ENCODE measurements around the gene TRIM43B.
"Not testable (repeated sequence)": the region's sequence is repeated elsewhere in the genome, so short reads cannot be mapped to it uniquely, and the experiment has no call there.

The TRIM43B gene

DNA sequence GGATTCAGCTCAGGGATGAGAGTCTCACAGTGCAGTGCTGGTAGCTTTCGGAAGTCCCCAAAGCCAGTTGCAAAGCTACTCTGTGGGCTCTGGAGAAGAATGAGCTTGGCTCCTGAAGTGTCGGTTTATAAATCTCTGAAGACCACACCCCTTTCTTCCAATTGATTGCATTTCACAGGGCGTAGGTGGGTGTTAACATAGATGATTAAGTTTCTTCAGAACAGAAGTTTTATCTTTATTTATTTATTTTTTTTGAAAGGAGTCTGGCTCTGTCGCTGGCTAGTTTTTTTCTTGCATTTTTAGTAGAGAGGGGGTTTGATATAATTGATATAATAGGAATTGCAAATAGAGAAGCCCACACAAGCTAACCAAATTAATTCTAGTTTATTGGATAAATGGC is at the start of gene TRIM43B:
TSS of gene TRIM43B (minus strand) at position 101 of the 400 bp plus-strand sequence. CDS start 2,040 bp downstream, outside the sequence.
- not testable (repeated sequence) for DNase-seq

DNA sequence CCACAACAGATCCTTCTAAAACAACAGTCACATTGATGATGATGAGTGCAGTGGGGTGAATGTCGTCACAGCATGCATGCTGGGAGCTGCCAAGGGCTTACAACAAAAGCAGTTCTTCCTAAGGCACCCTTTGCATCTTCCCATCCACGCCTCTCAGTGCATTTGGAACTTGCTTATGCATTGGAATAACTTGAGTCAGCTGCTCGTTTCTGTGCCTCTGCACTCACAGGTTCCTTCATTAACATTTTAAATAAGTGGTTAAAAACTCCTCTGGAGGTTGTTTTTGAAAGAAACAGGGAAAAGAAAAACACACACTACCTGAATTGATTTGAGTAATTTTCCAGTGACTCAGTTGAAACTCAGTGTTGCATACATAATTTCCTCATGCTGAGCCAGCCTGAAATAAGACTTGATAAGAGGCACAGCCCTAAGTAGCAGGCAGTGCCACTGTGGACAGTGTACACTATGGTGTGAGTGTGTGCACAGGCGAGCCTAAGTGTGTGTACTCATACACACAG is 46.8 kb upstream of the TRIM43B start:
- DNase-seq = peak in 1 of 2 experiments; percentile 13

DNA sequence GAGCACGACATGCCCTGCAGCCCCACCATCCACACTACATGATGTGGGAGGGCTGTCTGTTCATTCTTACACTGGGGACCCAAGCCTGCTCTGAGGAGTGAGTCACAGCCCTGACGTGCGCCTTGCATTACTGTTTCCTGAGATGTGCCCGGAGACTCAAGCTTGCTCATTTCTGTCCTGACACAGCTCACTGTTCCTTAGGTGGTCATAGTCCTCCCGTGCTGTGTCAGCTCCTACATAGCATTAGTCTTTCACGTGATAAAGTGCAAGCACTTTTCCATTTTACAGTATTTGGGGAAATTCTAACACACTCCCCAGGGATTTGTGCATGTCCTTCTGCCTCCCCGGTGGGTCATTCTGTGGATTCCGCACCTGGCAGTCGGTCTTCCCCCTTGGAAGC is 46.2 kb upstream of the TRIM43B start:
- peak; percentile 45 to 61 for DNase-seq

DNA sequence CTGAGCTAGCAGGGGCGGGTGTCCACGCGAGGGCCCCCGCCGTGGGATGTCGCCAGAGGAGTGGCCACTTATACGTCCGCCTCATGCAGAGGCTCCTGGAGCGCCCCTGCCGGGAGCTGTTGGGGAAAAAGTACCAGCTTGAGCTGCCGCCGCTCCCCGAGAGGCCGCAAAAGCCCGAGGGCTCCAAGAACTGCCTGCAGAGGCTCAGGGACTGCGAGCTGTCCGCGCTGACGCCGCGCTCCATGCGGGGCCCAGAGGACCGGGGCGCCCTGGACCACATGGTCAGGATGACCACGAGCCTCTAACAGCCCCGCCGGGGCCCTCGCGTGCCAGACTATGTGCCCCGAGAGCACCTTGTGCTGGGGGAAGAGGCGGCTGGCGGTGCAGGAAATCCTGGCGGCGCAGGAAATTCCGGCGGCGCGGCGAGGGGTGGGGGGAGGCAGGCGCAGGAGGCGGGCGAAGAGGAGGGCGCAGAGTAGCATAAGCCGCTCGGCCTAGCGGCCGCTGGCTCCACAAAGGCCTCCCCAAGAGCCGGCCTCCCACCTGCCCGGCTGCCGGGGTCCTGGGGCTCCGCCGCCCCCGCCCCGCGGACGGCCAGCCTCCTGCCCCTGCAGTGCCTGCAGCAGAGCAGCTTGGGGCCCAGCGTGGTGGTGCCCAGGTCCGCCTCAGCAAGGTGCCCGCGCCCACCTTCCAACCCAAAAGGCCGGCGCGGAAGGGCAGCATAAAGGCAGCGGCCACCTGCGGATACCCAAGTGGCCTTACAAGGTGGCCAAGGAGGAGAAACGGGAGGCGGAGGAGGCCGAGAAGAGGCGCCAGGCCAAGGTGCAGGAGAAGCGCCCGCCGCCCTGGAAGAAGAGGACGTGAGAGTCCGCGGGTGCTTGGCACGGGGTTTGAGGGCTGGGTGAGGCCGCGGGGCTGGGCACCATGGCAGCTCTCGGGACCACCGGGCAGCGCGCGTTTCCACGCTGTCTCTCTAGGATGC is 42.1 kb upstream of the TRIM43B start:
- peak; percentile 74 to 75 for DNase-seq

DNA sequence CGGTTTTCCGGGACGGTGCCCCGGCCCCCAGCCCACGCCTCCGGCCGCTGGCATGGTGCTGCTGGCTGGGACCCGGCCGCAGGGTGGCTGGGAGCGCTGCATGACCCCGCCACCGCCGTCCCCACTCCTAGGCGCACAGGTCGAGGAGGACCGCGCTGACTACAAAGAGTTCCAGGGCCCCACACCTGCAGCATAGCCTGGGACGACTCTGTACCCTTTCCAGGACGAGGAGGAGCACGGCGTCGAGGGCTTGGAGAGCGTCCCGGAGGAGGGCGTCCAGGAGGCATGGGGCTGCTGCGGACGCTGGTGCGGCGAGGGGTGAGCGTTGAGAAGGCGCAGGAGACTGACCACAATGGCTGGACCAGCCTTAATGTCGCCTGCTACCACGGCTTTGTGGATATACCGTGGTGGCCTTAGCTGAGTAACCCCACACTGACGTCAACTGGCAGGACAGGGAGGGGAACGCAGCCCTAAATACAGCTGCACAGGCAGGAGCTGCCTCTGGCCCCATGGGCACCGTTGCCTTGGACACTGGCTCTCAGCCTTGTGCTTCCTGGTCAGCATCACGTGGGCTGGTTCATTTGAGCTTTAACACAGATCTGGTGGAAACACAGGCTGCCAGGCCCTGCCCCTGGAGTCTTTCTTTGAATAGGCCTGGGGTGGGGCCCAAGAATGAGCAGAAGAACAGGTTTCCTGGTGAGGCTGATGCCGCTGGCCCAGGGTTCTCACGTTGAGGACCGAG is 40.9 kb upstream of the TRIM43B start:
- no peak for DNase-seq

DNA sequence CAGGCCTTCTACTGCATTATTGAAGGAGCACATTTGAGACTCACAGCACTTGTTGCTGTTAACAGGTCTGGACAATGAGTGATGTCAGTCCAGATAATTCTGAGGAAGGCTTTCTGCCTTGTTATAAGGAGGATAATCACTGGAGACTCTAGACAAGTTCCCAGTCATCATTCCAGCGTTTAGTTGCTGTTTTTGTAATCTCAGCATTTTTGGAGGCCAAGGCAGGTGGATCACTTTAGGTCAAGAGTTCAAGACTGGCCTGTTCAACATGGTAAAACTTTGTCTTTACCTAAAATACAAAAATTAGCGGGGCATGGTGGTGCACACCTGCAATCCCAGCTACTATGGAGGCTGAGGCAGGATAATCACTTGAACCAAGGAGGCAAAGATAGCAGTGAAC is 39.6 kb upstream of the TRIM43B start:
- DNase-seq = no peak

DNA sequence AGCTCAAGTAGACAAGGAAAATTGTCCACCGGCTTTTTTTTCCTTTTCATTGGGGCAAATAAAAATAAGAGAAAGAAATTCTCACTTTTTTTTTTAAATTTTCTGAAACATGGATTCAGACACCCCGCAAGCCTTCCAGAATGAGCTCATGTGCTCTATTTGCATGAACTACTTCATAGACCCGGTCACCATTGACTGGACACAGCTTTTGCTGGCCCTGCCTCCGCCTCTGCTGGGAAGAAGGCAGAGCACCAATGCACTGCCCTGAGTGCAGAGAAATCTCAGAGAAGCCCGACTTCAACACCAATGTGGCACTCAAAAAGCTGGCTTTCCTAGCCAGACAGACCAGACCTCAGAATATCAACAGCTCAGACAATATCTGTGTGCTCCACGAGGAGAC is 30.2 kb upstream of the TRIM43B start:
- DNase-seq = no peak

DNA sequence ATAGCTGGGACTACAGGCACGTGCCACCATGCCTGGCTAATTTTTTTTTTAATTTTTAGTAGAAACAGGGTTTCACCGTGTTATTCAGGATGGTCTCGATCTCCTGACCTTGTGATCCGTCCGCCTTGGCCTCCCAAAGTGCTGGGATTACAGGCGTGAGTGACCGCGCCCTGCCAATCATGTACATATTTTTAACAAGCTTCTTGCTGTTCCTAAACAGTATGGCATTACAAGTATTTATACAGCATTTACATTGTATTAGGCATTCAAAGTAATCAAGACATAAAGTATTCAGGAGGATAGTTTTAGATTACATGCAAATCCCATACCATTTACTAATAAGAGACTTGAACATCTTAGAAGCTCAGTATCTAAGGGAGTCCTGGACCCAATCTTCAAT is 29.7 kb upstream of the TRIM43B start:
- not testable (repeated sequence) for DNase-seq

DNA sequence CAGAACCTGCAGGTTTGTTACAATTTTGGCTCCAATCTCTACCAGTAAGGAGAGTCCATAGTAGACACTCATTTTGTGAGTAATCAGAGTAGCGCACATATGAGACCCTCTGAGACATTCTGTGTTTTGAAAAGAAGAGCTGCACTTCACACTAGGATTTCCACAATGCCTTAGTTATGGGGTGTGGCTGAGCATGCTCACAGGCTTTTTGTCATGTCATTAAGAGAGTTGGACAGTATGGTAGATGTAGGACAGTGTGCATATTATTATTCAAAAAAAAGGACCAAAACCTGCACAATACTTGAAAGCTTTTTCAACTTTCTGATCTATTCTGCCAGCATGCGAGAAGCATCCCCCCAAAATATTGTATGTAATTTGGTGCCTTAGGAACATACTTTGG is 24.9 kb upstream of the TRIM43B start:
- DNase-seq = no peak

DNA sequence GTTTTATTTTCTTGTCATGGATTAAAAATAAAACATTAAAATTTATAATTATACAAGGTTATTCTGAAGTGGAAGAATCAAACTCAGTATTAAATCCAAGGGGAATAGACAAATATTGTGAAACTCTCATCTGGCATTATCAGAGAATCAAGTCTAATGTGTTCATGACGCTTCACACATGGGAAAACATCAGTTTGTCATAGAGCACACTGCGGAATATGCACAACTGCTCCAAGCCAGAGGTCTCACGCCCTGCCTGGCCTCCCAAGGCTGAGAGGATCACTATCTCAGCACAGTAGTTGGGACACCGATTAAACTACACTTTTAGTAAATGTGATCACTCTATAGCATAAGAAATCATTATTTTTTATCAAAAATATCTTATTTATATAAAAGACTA is 20.7 kb upstream of the TRIM43B start:
- no peak for DNase-seq

DNA sequence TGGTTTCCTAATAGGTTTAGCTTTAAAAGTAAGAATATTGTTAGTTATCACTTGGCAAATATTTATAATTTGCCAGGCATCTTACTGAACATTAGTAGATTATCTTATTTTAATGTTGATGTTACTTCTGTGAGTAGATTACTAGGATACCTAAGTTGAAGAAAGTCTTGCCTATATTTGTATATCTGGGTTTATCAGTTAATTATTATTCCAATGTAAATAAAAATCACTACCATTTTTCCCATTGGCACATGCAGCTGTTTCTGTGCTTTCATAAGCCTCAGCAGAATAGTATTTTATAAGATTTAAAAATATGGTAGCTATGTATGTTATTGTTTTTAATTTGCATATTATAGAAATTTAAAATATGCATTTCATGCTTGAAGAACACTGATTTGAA is 16.3 kb upstream of the TRIM43B start:
- DNase-seq = no peak

DNA sequence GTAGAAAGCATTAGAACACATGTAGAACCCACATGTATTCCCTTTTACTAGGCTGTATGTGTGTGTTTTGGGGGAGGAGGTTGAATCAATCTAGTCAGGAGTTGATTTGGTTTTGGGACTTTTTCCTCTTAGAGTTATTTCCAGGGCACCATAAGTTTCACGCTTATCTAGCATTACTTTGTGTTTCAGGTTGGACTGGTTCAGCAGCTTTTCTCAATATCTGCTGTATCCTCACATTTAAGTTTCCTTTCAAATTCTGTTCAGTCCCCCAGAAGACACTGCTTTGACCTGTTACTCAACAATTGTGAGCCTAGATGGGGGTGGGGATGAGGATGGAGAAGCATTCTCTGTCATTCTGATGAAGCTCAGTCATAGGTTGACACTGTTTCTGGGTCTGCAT is 7.5 kb upstream of the TRIM43B start:
- not testable (repeated sequence) for DNase-seq

DNA sequence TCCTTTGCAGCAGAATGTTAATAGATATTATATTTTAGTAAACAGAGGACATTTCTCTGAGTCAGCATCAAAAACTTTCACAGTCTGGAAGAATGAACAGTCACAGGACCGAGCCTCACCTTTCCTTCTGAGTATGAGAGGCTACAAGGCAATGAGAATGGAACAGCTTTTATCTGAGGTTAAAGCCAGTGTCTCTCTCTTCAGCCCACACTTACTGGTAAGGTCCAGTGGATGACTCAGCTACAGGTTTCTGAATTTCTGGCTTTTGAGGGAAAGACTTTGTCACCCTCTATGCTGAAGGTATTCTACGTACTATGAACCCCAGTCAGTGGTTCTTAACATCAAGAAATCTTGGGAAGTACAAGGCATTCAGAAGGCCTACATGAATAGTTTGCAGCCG is 9.5 kb downstream of the TRIM43B start:
- DNase-seq = not testable (repeated sequence)

DNA sequence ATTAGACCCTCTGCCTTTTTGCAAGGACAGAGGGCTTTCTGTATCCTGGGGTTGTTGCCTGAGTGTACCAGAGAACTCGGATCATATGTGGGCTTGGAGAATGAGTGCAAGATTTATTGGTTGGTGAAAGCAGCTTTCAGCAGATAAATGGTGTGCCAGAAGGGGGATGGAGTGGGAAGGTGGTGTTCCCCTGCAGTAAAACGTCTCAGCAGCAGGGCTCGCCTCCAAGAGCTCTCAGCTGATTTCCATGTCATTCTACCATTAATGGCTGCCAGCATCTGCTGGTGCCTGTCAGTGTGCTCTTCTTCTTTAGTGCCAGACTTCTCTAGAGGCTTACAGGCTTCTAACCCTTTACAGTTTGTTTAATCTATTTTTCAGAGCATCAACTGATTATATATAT is 16.6 kb downstream of the TRIM43B start:
- not testable (repeated sequence) for DNase-seq

DNA sequence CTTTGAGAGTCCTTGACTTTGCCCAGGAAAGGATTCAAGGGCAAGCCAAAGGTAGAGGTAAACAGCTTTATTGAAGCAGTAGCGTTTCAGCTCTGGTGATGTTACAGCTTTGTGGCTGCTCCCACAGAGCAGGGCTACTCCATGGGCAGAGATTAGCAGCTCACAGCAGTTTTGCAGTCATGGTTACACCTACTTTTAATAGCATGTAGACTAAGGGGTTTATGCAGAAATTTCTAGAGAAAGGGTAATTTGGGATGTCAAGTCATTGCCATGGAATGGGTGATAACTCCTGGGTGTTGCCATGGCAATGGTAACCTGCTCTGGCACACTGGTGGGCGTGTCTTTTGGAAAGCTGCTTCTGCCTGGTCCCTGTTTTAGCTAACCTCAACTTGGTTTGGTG is 18.0 kb downstream of the TRIM43B start:
- DNase-seq = not testable (repeated sequence)

DNA sequence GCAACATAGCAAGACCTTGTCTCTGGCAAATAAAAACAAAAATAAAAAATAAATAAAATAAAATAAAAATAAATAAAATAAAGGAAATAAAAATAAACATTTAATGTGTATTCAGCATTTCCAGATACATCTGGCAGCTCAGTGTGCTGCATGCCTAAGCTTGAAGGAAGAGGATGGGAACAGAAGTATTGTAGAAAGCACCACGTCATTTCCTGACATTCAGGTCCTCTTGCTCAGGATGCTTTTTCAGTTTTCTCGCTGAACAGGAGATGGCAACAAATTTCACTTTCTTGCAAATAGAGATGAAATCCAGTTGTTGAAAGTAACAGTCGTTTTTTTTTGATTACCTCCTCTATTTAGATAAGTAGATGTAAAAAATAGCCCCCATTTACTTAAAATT is 21.3 kb downstream of the TRIM43B start:
- DNase-seq = not testable (repeated sequence)

DNA sequence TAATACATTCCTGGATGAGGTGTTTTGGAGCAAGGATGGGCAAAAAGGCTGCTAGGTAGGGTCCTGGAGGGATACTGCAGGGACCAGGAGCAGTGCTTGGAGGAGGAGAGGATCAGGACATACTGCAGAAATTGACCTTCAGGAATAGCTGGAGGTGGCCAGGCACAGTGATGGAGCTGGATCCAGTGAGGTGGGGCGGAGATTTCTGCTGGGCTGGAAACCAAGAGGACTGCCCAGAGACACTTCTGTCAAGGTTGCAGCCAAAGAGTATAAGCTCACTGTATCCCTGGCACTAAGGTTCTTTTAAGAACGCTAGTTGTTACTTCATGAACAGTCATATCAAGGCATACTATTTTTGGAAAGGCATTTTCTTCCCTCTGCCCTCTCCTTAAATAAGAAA is 39.2 kb downstream of the TRIM43B start:
- not testable (repeated sequence) for DNase-seq

DNA sequence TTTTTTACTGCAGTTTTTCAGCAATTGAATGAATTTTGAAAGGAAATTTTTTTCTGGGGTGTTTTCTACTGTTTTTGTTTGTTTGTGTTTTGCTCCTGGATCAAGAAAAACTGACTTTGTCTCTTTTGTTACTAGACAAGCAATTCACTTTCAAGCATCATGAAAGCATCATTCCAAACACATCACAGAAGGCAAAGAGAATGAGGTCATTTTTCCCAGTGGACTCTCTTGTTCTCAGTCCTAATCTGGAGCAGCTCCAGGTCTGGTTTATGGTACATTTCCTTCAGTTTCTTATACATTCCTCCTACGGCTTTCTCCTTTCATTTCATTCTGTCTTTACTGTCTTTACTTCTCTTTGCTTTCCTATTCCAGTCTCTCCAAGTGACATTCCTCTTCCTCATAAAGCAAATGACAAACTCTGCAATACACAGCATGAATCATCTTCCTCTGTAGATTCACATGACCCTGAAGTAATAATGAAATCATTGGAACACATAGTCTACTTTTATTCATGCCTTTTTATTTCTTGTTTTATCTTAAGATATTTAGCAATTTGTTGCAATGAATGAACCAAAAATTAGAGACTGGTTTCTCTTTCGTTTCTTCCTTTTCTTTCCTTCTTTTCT is 42.0 kb downstream of the TRIM43B start:
- not testable (repeated sequence) for DNase-seq

DNA sequence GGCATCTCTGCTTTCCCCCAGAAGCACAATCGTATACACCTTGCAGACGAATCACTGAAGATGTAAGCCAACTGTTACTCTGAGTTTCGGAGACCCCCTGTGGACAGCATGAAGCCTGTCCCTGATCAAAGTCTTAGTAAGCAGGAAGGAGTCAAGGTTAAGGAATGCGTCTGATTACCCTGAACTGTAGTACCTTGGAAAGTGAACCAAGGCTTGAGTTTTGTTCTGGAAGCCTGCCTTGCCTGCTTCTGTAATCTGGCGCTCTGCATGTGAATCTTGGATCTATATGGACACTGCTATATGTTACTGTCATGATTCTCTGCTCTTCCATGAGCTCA is 48.7 kb downstream of the TRIM43B start:
- not testable (repeated sequence) for DNase-seq

DNA sequence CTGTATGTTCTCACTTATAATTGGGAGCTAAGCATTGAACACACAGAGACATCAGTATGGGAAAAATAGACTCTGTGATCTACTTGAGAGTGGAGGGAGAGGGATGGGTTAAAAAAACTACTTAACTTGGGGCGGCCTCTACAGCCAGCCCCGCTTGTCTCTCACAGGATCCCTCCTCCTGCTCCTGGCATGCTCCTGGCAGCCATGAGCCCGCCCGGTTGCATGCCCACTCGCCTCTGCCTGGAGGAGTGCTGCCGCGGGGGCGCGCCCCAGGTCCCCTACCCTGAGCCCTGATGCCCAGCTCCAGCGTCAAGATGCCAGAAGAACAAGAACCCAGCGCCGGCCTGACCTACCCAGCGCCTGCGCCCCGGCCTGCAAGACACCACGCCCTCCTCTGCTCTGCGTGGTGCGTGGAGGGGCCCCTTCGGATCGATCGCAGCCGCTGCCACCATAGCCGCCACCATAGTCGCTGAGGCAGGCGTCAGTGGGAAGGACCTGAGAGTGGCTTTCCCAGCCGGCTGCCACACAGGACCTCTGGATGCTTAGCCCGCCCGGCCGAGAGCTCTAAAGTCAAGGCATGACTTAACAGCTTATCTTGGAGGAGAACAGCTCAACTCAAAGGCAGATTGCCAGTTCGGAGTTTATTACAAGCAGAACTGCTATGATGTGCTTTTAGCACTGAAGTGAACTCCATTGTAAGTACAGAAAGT is 49.2 kb downstream of the TRIM43B start:
- not testable (repeated sequence) for DNase-seq

DNA sequence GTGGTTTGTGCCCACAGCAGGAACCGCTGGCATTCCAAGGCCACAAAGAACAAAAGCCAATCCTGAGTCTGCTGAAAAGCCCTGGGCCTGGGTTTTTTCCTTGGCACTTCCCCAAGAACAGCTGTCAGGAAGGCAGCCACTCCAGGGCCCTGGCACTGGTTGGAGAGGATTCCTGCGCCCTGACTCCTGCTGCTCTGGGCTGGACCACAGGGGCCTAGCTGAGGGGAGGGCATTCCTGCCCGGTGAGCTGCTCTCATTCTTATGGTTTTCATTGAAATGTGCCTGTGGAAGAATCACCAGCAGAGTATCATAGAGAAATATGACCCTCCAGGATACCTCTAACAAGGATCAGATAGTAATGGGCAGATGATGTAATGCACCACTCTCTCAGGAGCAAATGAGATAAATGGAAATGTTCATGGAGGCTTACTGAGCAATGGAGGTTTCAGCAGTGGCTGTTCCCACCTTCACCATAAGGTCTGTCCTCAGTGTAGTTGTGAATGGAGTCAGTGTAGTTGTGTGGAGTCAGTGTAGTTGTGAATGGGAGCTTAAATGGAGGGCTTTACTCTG is 50.0 kb downstream of the TRIM43B start:
- not testable (repeated sequence) for DNase-seq

DNA sequence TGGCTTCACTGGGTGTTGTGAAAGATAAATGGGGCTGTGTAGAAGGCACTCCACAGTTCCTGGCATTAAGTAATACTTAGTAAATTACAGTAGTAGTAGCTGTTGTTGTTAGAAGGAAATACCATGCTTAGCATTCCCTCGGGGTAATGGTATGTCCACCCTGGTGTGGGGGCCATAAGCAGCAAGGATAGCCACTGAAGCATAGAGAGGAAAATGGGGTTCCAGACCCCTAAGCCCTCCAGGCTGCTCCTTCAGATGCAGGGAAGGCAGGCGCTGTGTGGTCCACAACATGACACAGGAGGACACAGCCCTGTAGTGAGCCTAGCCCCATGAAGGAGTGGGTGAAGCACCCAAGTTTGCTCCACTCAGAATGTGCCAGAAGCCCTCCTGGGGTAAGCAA is 50.6 kb downstream of the TRIM43B start:
- not testable (repeated sequence) for DNase-seq
